ENCODE measurements around the gene EXOSC6. TPM values are rescaled to one million over a fixed set of nuclear protein-coding genes. Genes with fewer than 3 reads are reported as not detected.
A peak's percentile ranks its signal among the peaks of the same experiment; 100 is the strongest.
"Not testable (repeated sequence)": the region's sequence is repeated elsewhere in the genome, so short reads cannot be mapped to it uniquely, and the experiment has no call there.

EXOSC6 gene
- total RNA-seq, 1 experiment from 2014 or later = 20.9 TPM

- no peak for DNase-seq (ENCODE audit: extremely low read depth, low read depth)
Observed at GRCh38 chr16:70255574-70255973, 3.8 kb upstream of the EXOSC6 start.

GRCh38 chr16:70254965-70255286, 3.2 kb upstream of the EXOSC6 start:
- DNase-seq (ENCODE audit: extremely low read depth, low read depth) = no peak

DNA sequence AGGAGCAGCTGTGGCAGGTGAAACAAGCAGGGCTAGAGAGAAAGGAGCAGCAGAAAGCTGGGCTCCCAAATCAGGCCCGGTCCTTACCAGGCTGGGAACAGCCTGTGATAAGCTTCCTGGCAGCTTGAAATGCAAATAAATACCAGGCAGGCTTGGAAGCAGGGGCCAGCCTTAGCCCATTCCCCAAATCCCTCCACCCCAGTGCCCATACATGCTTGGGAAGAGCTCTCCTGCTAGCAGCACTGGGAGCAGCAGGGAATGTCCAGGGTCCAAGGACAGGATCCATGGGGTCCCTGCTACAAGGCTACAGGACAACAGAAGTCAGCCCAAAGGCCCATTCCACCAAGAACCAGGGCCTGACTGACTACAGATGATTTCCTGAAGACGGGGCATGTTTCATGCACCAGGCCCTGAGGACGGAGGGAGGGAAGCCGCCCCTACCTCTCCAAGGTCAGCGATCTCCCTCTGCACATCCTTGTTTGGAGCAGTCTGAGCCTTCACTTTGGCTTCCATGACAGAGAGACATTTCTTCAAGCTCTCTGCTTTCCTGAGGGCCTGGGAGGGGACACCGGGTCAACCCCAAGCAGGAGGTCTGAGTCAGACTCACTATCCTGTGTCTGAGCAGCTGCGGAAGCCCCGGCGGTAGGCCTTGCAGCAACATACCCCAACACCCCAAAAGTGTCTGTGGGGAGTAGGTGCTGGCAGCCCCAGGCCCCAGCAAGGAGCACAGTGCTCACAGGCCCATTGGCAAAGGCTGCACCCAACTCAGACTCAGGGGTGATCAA, 2.6 kb upstream of the EXOSC6 start:
- no peak for DNase-seq (ENCODE audit: extremely low read depth, low read depth)

- DNase-seq (ENCODE audit: extremely low read depth, low read depth) = peak; percentile 18
Observed at GRCh38 chr16:70253291-70254106, 1.8 kb upstream of the EXOSC6 start.

GRCh38 chr16:70252355-70252988, 732 bp upstream of the EXOSC6 start:
- peak; percentile 15 for DNase-seq (ENCODE audit: extremely low read depth, low read depth)

GRCh38 chr16:70250748-70251628, 752 bp downstream of the EXOSC6 start:
- peak; percentile 25 for DNase-seq (ENCODE audit: extremely low read depth, low read depth)

GRCh38 chr16:70249697-70250096, 2.0 kb downstream of the EXOSC6 start:
- not testable (repeated sequence) for DNase-seq (ENCODE audit: extremely low read depth, low read depth)

- DNase-seq (ENCODE audit: extremely low read depth, low read depth) = not testable (repeated sequence)
Observed at GRCh38 chr16:70238773-70239172, 13.0 kb downstream of the EXOSC6 start.

- DNase-seq (ENCODE audit: extremely low read depth, low read depth) = not testable (repeated sequence)
Observed at GRCh38 chr16:70231831-70232230, 19.9 kb downstream of the EXOSC6 start.

DNA sequence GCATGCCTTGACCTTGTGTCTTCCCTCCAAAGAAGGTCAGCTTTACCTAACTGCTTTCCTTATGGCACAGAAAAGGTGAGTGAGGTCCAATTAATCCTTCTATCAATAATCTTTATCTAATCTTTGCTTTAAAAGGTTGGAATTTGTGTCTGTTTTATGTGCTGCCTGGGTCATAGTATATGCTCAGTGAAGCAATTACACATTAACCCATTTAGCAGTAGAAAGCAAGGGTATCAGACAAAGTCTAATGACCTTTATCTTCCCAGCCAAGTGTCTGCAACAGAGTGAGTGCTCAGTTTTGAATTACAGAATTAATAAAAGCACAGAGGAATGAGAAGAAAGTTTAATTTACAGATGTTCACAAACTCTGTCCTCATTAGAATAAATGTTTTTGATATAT, 25.7 kb downstream of the EXOSC6 start:
- not testable (repeated sequence) for DNase-seq (ENCODE audit: extremely low read depth, low read depth)

DNA sequence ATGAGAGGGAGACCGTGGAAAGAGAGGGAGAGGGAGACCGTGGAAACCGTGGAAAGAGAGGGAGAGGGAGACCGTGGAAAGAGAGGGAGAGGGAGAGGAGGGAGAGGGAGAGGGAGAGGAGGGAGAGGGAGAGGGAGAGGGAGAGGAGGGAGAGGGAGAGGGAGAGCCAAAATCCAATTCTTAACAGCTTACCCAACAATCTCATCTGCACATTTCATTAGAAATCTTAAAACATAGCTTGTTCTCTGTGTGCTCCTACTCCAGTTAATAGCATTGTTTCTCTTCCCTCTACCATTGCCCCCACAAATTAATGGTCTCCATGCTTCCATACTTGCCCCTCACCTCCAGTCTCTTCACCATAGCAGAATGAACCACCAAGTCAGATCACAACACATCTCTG, 26.3 kb downstream of the EXOSC6 start:
- not testable (repeated sequence) for DNase-seq (ENCODE audit: extremely low read depth, low read depth)

GRCh38 chr16:70224645-70225044, 27.1 kb downstream of the EXOSC6 start:
- DNase-seq (ENCODE audit: extremely low read depth, low read depth) = not testable (repeated sequence)

DNA sequence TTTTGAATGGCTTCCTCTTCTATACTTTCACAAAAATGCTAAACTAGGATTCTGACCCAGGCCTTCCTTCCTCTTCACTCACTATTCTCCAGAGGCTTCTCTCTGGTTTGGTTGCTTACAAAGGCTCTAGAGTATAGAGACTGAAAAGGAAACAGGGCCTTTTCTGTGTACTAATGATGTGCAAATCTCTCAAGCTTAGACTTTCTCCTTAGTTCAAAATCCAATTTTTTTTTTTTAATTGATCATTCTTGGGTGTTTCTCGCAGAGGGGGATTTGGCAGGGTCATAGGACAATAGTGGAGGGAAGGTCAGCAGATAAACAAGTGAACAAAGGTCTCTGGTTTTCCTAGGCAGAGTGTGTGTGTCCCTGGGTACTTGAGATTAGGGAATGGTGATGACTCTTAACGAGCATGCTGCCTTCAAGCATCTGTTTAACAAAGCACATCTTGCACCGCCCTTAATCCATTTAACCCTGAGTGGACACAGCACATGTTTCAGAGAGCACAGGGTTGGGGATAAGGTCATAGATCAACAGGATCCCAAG, 27.7 kb downstream of the EXOSC6 start:
- DNase-seq (ENCODE audit: extremely low read depth, low read depth) = not testable (repeated sequence)

GRCh38 chr16:70223216-70223615, 28.5 kb downstream of the EXOSC6 start:
- not testable (repeated sequence) for DNase-seq (ENCODE audit: extremely low read depth, low read depth)

- DNase-seq (ENCODE audit: extremely low read depth, low read depth) = not testable (repeated sequence)
Observed at GRCh38 chr16:70222574-70222973, 29.2 kb downstream of the EXOSC6 start.

DNA sequence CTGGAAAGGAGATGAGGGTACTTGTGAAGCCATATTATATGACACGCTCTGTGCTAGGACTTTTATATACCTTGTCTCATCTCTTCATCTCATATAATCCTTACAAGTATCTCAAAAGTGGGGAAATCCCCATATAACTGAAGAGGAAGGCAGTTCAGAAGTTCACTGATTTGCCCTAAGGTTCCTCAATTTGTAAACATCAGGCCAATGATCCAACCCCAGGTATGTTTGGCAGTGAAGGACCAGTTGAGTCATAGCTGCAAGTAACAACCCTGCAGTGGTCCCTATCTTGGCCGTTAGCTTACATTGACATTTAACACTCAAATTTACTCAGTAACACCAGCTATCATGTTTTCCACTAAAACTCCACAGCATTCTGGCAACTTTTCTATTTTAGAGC, 33.2 kb downstream of the EXOSC6 start:
- not testable (repeated sequence) for DNase-seq (ENCODE audit: extremely low read depth, low read depth)

- DNase-seq (ENCODE audit: extremely low read depth, low read depth) = not testable (repeated sequence)
Observed at GRCh38 chr16:70206382-70206781, 45.4 kb downstream of the EXOSC6 start.

- not testable (repeated sequence) for DNase-seq (ENCODE audit: extremely low read depth, low read depth)
Observed at GRCh38 chr16:70204668-70205405, 46.9 kb downstream of the EXOSC6 start.

GRCh38 chr16:70204010-70204409, 47.7 kb downstream of the EXOSC6 start:
- not testable (repeated sequence) for DNase-seq (ENCODE audit: extremely low read depth, low read depth)
